Osteocyte (in vitro differentiated cells): Measurements from ENCODE around the gene PDE4DIP. TPM values are rescaled to one million over a fixed set of nuclear protein-coding genes. Genes with fewer than 3 reads are reported as not detected.
"Not testable (repeated sequence)": the region's sequence is repeated elsewhere in the genome, so short reads cannot be mapped to it uniquely, and the experiment has no call there.

Experiments used
- DNase-seq: peaks from one replicate; pipeline ENCODE4 v3.0.0; 2021; ENCODE audit warnings: mixed read lengths; ENCODE audit not compliant: unreplicated experiment; ENCODE audit errors: extremely low spot score
- H3K27ac Mint-ChIP-seq: one replicate; pipeline ENCODE4 v1.8.0; 2021; ENCODE audit warnings: mild to moderate bottlenecking, mixed read lengths; ENCODE audit not compliant: unreplicated experiment
- H3K27me3 Mint-ChIP-seq: one replicate; pipeline ENCODE4 v1.8.0; 2021; ENCODE audit warnings: mixed read lengths; ENCODE audit not compliant: unreplicated experiment
- H3K36me3 Mint-ChIP-seq: one replicate; pipeline ENCODE4 v1.8.0; 2021; ENCODE audit warnings: mixed read lengths; ENCODE audit not compliant: unreplicated experiment
- H3K4me1 Mint-ChIP-seq: one replicate; pipeline ENCODE4 v1.8.0; 2021; ENCODE audit warnings: mixed read lengths; ENCODE audit not compliant: unreplicated experiment
- H3K4me3 Mint-ChIP-seq: one replicate; pipeline ENCODE4 v1.8.0; 2021; ENCODE audit warnings: mild to moderate bottlenecking, moderate library complexity, mixed read lengths; ENCODE audit not compliant: unreplicated experiment
- H3K9me3 Mint-ChIP-seq: one replicate; pipeline ENCODE4 v1.8.0; 2021; ENCODE audit warnings: mixed read lengths; ENCODE audit not compliant: unreplicated experiment
- total RNA-seq: library from RNA; stranded (reverse); gene quantifications from 2 replicates; pipeline ENCODE4 v1.2.1, GENCODE V29; 2021

Gene PDE4DIP
- total RNA-seq, 1 donor from 2014 or later = 79.9 TPM

DNA sequence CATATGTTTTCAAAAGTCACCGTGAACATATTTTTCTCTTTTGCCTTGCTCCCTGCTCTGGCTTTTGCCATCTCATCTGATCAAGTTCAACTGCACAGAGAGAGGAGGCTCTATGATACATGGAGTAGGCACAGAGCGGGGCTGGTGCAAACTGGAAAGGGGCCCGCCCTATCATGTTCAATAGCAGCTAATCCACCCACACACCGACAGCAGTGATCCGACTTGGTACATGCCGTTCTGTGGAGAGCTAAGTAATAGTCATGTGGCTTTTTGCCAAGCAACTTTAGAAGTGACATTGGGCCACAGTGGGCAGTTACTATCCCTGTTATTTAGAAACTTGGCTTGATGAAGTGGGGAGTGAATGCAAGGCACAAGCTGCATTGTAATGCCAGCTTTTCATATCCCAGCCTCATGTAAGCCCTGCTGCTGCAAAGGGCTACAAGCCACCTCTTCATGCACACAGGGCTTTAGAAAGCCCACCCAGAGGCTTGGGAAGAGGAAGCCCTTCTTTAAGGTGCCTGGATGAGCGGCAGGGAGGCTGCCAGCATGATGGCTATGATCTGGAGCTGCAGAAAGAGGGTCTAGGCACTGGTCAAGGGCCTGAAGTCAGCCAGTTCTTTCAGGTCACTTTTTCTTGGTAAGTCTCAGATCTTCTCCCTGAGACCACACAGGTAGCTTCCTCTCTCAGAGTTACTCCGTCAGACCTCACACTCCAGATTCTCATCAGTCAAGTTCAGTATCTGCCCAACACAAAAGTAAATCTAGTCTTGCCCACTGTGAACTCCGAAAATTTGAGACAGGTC, 57.1 kb downstream of the PDE4DIP start:
- not testable (repeated sequence) for H3K4me1 Mint-ChIP-seq, H3K9me3 Mint-ChIP-seq, H3K27me3 Mint-ChIP-seq, DNase-seq, H3K36me3 Mint-ChIP-seq, H3K4me3 Mint-ChIP-seq, H3K27ac Mint-ChIP-seq

GRCh38 chr1:148901953-148902341, 57.7 kb downstream of the PDE4DIP start:
- not testable (repeated sequence) for H3K4me3 Mint-ChIP-seq, H3K27ac Mint-ChIP-seq, H3K9me3 Mint-ChIP-seq, H3K27me3 Mint-ChIP-seq, H3K4me1 Mint-ChIP-seq, DNase-seq, H3K36me3 Mint-ChIP-seq

GRCh38 chr1:148909219-148909826, 65.1 kb downstream of the PDE4DIP start:
- not testable (repeated sequence) for H3K4me1 Mint-ChIP-seq, H3K36me3 Mint-ChIP-seq, H3K9me3 Mint-ChIP-seq, H3K4me3 Mint-ChIP-seq, H3K27ac Mint-ChIP-seq, H3K27me3 Mint-ChIP-seq, DNase-seq

DNA sequence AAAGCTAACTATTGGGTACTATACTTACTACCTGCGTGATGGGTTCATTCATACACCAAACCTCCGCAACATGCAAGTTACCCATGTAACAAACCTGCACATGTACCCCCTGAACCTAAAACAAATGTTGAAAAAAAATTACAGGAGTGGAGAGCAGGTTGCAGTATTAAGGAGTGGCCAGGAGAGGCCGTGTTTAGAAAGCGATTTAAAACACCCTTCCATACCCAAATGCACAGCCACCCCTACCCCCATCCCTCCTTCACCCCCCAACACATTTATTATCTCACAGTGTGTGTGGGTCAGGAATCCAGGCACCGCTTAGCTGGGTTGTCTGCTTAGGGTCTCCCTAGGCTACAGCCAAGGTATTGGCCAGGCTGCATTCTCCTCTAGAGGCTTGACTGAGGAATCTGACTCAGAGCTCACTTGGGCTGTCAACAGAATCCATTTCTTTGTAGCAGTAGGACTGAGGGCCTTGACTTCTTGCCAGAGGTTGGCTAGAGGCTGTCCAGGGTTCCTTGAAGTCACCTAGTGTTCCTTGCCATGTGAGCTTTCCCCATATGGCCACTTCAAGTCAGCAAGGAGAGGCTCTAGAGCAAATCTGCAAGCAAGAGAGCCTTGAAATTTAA, 67.2 kb downstream of the PDE4DIP start:
- H3K4me3 Mint-ChIP-seq, H3K27ac Mint-ChIP-seq, H3K4me1 Mint-ChIP-seq: not testable (repeated sequence)

DNA sequence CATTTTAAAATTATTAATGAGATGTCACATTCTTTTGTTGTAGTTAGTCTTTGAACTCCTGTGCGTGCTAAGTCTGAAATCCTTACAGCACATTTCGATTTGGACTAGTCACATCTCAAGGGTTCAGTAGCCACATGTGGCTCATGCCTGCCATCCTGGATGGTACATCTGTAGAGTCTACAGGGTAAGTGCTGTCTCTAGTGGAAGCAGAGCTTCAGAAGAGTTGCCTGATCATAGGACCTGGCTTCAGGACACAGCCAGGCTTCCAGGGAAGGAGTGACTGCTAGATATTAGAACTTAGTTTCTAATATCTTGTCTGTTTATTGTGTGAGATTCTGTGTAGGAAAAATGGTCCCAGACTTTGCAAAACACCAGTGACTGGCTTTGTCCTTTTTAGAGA, 72.0 kb downstream of the PDE4DIP start:
- not testable (repeated sequence) for H3K4me1 Mint-ChIP-seq, H3K36me3 Mint-ChIP-seq, H3K27ac Mint-ChIP-seq, H3K4me3 Mint-ChIP-seq, DNase-seq, H3K9me3 Mint-ChIP-seq, H3K27me3 Mint-ChIP-seq

More for the DNA sequence above, 67.2 kb downstream of the PDE4DIP start:
- not testable (repeated sequence) for DNase-seq, H3K36me3 Mint-ChIP-seq, H3K27me3 Mint-ChIP-seq, H3K9me3 Mint-ChIP-seq

DNA sequence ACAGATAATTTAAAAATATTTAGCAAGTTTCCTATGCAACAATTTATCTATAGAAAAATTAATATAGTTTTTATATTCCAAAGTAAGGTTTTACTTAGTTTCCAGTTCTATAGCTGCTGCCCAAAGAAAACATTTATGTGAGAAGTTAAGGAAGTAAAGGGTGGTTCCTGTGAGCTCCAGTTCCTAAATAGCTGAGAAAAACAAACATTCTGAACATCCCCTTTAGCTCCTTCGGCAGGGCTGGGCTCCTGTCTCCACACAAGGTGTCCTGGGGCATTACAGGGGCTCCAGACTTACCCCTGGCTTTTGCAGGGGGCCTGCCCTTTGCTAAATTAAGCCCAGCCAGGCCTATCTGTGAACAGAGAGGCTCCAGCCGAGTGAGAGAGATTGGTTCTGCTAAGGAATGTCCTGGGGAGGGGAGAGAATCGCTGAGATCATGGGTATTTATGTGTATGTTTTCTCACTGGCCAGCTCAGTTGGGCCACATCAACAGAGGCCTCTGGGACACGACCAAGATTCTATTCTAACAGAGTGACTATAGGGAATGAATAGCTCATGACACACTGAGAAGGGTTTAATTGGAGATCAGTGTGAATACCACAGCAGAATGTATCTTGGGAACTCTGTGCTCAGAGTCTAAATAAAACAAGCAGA, 72.6 kb downstream of the PDE4DIP start:
- H3K9me3 Mint-ChIP-seq, H3K4me3 Mint-ChIP-seq, H3K36me3 Mint-ChIP-seq, H3K27me3 Mint-ChIP-seq, H3K4me1 Mint-ChIP-seq, DNase-seq: not testable (repeated sequence)
- H3K27ac Mint-ChIP-seq = peak overlapping the region; percentile 81

- not testable (repeated sequence) for H3K9me3 Mint-ChIP-seq, H3K27ac Mint-ChIP-seq, DNase-seq, H3K36me3 Mint-ChIP-seq, H3K4me1 Mint-ChIP-seq, H3K27me3 Mint-ChIP-seq, H3K4me3 Mint-ChIP-seq
Observed at GRCh38 chr1:148918836-148919447, 74.7 kb downstream of the PDE4DIP start.

DNA sequence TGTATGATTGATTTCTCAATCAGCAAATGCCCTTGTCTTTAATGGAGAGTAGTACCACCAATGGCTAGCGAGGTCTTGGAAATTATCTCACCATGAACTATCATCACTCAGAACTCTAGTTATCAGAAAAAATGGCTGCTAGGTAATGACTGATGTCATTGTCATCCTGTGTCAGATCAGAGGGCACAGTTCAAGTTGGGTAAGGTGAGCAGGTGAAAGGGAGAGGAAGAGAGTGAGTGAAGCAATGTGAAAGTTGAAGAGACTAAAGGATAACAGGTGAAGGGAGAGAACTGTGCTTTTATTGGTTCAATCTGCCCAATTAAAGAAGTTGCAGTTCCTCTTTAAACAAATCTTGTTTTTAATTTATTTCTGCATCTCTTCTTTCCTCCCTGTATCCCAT, 76.8 kb downstream of the PDE4DIP start:
- H3K36me3 Mint-ChIP-seq, H3K27me3 Mint-ChIP-seq, H3K9me3 Mint-ChIP-seq, DNase-seq, H3K27ac Mint-ChIP-seq, H3K4me3 Mint-ChIP-seq, H3K4me1 Mint-ChIP-seq: not testable (repeated sequence)

DNA sequence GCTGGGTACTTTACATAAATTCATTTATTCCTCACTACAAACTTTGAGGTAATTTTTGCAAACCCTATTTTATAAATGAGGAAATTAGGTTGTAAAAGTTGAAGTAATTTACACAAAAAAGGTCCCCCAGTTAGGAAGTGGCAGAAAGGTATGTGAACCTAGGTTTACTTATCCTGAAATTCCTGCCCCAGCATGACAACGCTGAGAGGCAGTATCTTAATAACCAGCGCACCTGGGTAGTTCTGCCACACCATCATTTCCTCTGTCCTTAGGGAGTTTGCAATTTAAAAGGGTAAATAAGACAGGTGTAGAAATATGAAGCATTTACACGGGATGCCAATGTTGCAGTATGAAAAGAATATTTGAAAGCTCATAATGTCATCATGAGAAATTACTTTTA, 79.6 kb downstream of the PDE4DIP start:
- H3K27me3 Mint-ChIP-seq, H3K4me1 Mint-ChIP-seq, H3K9me3 Mint-ChIP-seq, H3K36me3 Mint-ChIP-seq, DNase-seq, H3K4me3 Mint-ChIP-seq, H3K27ac Mint-ChIP-seq: not testable (repeated sequence)

DNA sequence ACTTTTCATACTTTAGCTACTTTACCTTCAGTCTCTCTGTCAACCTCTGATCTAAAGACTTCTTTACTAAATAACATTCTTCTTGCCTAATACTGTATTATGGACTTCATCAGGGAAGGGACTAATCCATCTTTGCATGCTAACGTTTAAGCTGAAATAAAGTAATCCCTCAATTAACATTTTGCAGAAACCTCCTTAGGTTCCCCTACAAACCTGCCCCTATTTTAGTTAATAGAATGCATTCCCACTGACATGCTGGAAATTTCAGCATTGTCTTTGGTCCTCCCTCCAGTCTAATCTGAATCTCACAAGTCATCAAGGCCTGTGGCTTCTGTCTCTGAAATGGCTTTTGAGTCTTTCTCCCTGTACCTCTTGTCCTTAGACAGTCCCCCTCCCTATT, 83.4 kb downstream of the PDE4DIP start:
- H3K27ac Mint-ChIP-seq, H3K4me1 Mint-ChIP-seq, H3K4me3 Mint-ChIP-seq, H3K36me3 Mint-ChIP-seq, H3K9me3 Mint-ChIP-seq, DNase-seq, H3K27me3 Mint-ChIP-seq: not testable (repeated sequence)

DNA sequence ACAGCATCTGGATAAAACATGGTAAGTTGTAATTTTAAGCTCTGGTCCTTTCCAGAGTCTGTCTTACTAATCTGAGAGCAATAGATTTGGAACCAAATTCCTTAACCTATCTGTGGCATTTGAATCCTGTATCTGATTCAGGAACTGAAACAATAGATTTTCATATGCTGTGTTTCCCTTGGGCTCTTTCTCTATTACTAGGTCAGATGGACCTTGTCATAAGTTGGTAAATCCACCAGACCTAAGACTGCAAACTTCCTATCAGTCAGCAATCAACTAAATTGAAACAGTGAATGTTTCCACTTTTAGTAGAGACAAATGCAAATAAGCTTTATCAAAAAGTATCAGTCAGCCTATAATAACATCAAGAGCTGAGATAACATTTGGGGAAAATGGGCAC, 85.0 kb downstream of the PDE4DIP start:
- not testable (repeated sequence) for H3K27ac Mint-ChIP-seq, DNase-seq, H3K27me3 Mint-ChIP-seq, H3K4me1 Mint-ChIP-seq, H3K36me3 Mint-ChIP-seq, H3K9me3 Mint-ChIP-seq, H3K4me3 Mint-ChIP-seq
